IMR-90 (cell line): ENCODE measurements around the gene HIVEP3. TPM values are rescaled to one million over a fixed set of nuclear protein-coding genes. Genes with fewer than 3 reads are reported as not detected.

ENCODE experiments used
- ATAC-seq: fragments of 200-7000 bp; cut with Tn5 transposase; 2 replicates; pipeline ENCODE4 v1.9.1; 2020; ENCODE audit warnings: low read depth, mild to moderate bottlenecking, moderate library complexity
- BruUV-seq: library from RNA; stranded (reverse); fragments of 400-500 nt; replicated peaks from 2 replicates; lab custom pipeline; 2021; lab: Mats Ljungman, UMichigan
- CTCF ChIA-PET: fragments of 300-600 bp; formaldehyde crosslinking; extraction: SDS; loops from one replicate; lab custom pipeline; 2021; ENCODE audit warnings: antibody characterized with exemption; lab: Yijun Ruan, JAX
- POLR2A ChIA-PET: fragments of 300-600 bp; sonication (Branson Sonifier 250); formaldehyde crosslinking; loops from one replicate; lab custom pipeline; 2022; ENCODE audit warnings: antibody characterized with exemption; ENCODE audit not compliant: unreplicated experiment; lab: Charles Lee
- DNase-seq: peaks from one replicate; pipeline ENCODE4 v3.0.0; 2013
- H2AFZ ChIP-seq: replicated peaks from 2 replicates; pipeline ENCODE3; 2013; ENCODE audit warnings: low read length, mild to moderate bottlenecking; ENCODE audit not compliant: poor library complexity
- H2AK5ac ChIP-seq: 2 replicates; pipeline ENCODE4 v1.6.1; 2013; ENCODE audit warnings: low read depth, low read length, inconsistent platforms
- H2AK9ac ChIP-seq: replicated peaks from 2 replicates; pipeline ENCODE3; 2013; ENCODE audit warnings: mild to moderate bottlenecking, low read depth, low read length, moderate library complexity; ENCODE audit not compliant: poor library complexity
- H2BK120ac ChIP-seq: 2 replicates; pipeline ENCODE4 v1.6.1; 2013; ENCODE audit warnings: low read depth, low read length, inconsistent platforms
- H2BK15ac ChIP-seq: 3 replicates; pipeline ENCODE4 v1.6.1; 2013; ENCODE audit warnings: low read depth, low read length, inconsistent platforms
- H2BK20ac ChIP-seq: 2 replicates; pipeline ENCODE4 v1.6.1; 2013; ENCODE audit warnings: low read depth, mild to moderate bottlenecking, inconsistent platforms, low read length, moderate library complexity
- H2BK5ac ChIP-seq: 2 replicates; pipeline ENCODE4 v1.6.1; 2013; ENCODE audit warnings: mild to moderate bottlenecking, low read depth, low read length, inconsistent platforms; ENCODE audit not compliant: poor library complexity, severe bottlenecking
- H3K14ac ChIP-seq: replicated peaks from 2 replicates; pipeline ENCODE4 v1.6.1; 2013; ENCODE audit warnings: low read depth, low read length, inconsistent platforms
- H3K18ac ChIP-seq: 2 replicates; pipeline ENCODE4 v1.6.1; 2013; ENCODE audit warnings: low read depth, low read length, control low read depth
- H3K23ac ChIP-seq: 2 replicates; pipeline ENCODE4 v1.6.1; 2013; ENCODE audit warnings: low read depth, low read length, inconsistent platforms
- H3K27ac ChIP-seq: 2 replicates; pipeline ENCODE4 v1.5.1; 2013; ENCODE audit warnings: mild to moderate bottlenecking, control low read depth, low read length; ENCODE audit not compliant: insufficient read depth
- H3K27me3 ChIP-seq: 2 replicates; pipeline ENCODE4 v1.6.1; 2013; ENCODE audit warnings: low read length; ENCODE audit not compliant: control insufficient read depth, insufficient read depth
- H3K36me3 ChIP-seq: 2 replicates; pipeline ENCODE4 v1.6.1; 2013; ENCODE audit warnings: low read length, mixed read lengths; ENCODE audit not compliant: control insufficient read depth, insufficient read depth
- H3K4ac ChIP-seq: 2 replicates; pipeline ENCODE4 v1.6.1; 2013; ENCODE audit warnings: low read depth, low read length, inconsistent platforms
- H3K4me1 ChIP-seq: 2 replicates; pipeline ENCODE4 v1.6.1; 2013; ENCODE audit warnings: low read length, mixed read lengths; ENCODE audit not compliant: control insufficient read depth, insufficient read depth
- H3K4me2 ChIP-seq: 2 replicates; pipeline ENCODE4 v1.6.1; 2013; ENCODE audit warnings: low read depth, mild to moderate bottlenecking, control low read depth, low read length, moderate library complexity
- H3K4me3 ChIP-seq: 2 replicates; pipeline ENCODE4 v1.5.1; 2013; ENCODE audit warnings: low read depth, mild to moderate bottlenecking, control low read depth, low read length, moderate library complexity; ENCODE audit not compliant: insufficient read depth
- H3K56ac ChIP-seq: 2 replicates; pipeline ENCODE4 v1.6.1; 2013; ENCODE audit warnings: low read length, inconsistent platforms; ENCODE audit not compliant: insufficient read depth; ENCODE audit errors: extremely low read depth
- H3K79me1 ChIP-seq, 2 experiments: 2 replicates each; pipeline ENCODE4 v1.6.1; 2013; ENCODE audit warnings: low read length in 2 of 2, inconsistent platforms in 1 of 2, low read depth in 1 of 2
- H3K9ac ChIP-seq: 2 replicates; pipeline ENCODE4 v1.6.1; 2013; ENCODE audit warnings: low read depth, low read length, control low read depth
- H3K9me1 ChIP-seq: 2 replicates; pipeline ENCODE4 v1.6.1; 2013; ENCODE audit warnings: low read length, inconsistent platforms; ENCODE audit not compliant: insufficient read depth
- H3K9me3 ChIP-seq: 2 replicates; pipeline ENCODE4 v1.6.1; 2013; ENCODE audit warnings: low read length; ENCODE audit not compliant: control insufficient read depth, insufficient read depth
- H4K20me1 ChIP-seq: 2 replicates; pipeline ENCODE4 v1.6.1; 2013; ENCODE audit warnings: low read length, inconsistent platforms; ENCODE audit not compliant: insufficient read depth
- H4K5ac ChIP-seq: 2 replicates; pipeline ENCODE4 v1.6.1; 2013; ENCODE audit warnings: mild to moderate bottlenecking, low read depth, low read length, control low read depth
- H4K8ac ChIP-seq, 2 experiments: 2 replicates each; pipeline ENCODE4 v1.6.1; 2013; ENCODE audit warnings: low read depth in 2 of 2, low read length in 2 of 2, control low read depth in 1 of 2, inconsistent platforms in 1 of 2
- H4K91ac ChIP-seq: 2 replicates; pipeline ENCODE4 v1.6.1; 2013; ENCODE audit warnings: low read depth, low read length, inconsistent platforms; ENCODE audit not compliant: insufficient read depth
- BHLHE40 ChIP-seq: fragments of 150-350 bp; IDR thresholded peaks from 2 replicates; pipeline ENCODE4 v1.6.1; 2016; ENCODE audit warnings: mild to moderate bottlenecking, low read depth, low read length
- CEBPB ChIP-seq: IDR thresholded peaks from 2 replicates; pipeline ENCODE4 v1.6.1; 2012; ENCODE audit warnings: low read depth, low read length, improper control_type of control experiment
- CHD1 ChIP-seq: IDR thresholded peaks from 2 replicates; pipeline ENCODE4 v1.6.1; 2012; ENCODE audit warnings: low read depth, low read length, improper control_type of control experiment
- CTCF ChIP-seq: conservative IDR thresholded peaks from 2 replicates; pipeline ENCODE4 v1.5.1; 2012; ENCODE audit warnings: mild to moderate bottlenecking, low read depth, low read length, improper control_type of control experiment
- ELK1 ChIP-seq: fragments of 150-350 bp; IDR thresholded peaks from 2 replicates; pipeline ENCODE4 v1.6.1; 2016; ENCODE audit warnings: low read depth, mild to moderate bottlenecking, low read length, moderate library complexity, borderline replicate concordance
- FOS ChIP-seq: fragments of 150-350 bp; IDR thresholded peaks from 2 replicates; pipeline ENCODE4 v1.6.1; 2016; ENCODE audit warnings: low read depth, low read length
- MAFK ChIP-seq: IDR thresholded peaks from 2 replicates; pipeline ENCODE4 v1.6.1; 2012; ENCODE audit warnings: low read depth, low read length, improper control_type of control experiment
- MAZ ChIP-seq: IDR thresholded peaks from 2 replicates; pipeline ENCODE4 v1.6.1; 2012; ENCODE audit warnings: low read depth, mild to moderate bottlenecking, low read length, improper control_type of control experiment, moderate library complexity, borderline replicate concordance
- MXI1 ChIP-seq: IDR thresholded peaks from 2 replicates; pipeline ENCODE4 v1.6.1; 2012; ENCODE audit warnings: low read depth, mild to moderate bottlenecking, low read length, moderate library complexity, borderline replicate concordance
- NFE2L2 ChIP-seq: fragments of 150-350 bp; IDR thresholded peaks from 2 replicates; pipeline ENCODE4 v1.6.1; 2016; ENCODE audit warnings: low read depth, mild to moderate bottlenecking, low read length
- POLR2A ChIP-seq: IDR thresholded peaks from 2 replicates; pipeline ENCODE4 v1.6.1; 2012; ENCODE audit warnings: mild to moderate bottlenecking, low read depth, low read length
- RAD21 ChIP-seq: IDR thresholded peaks from 2 replicates; pipeline ENCODE4 v1.6.1; 2012; ENCODE audit warnings: low read length, improper control_type of control experiment
- RCOR1 ChIP-seq: IDR thresholded peaks from 2 replicates; pipeline ENCODE4 v1.6.1; 2012; ENCODE audit warnings: mild to moderate bottlenecking, low read length, improper control_type of control experiment; ENCODE audit not compliant: insufficient replicate concordance
- RFX5 ChIP-seq: IDR thresholded peaks from 2 replicates; pipeline ENCODE4 v1.8.0; 2012; ENCODE audit warnings: low read depth, mild to moderate bottlenecking, low read length, moderate library complexity
- SMC3 ChIP-seq: fragments of 150-350 bp; IDR thresholded peaks from 2 replicates; pipeline ENCODE4 v1.6.1; 2016; ENCODE audit warnings: low read depth, mild to moderate bottlenecking, antibody characterized with exemption, low read length, moderate library complexity
- USF2 ChIP-seq: fragments of 150-350 bp; IDR thresholded peaks from 2 replicates; pipeline ENCODE4 v1.6.1; 2017; ENCODE audit warnings: mild to moderate bottlenecking, antibody characterized with exemption, low read length, low read depth
- WGBS, 2 experiments: methylation state at CpG; one replicate each; pipeline versions ENCODE4 v1.1.5 to v1.1.7; 2013; ENCODE audit warnings: missing lambda C conversion rate in 2 of 2; ENCODE audit not compliant: insufficient read length in 1 of 2; ENCODE audit errors: extremely low coverage in 2 of 2; 5-methylcytosine and 5-hydroxymethylcytosine counted together
- dilution Hi-C: fragments of 300-500 bp; cut with HindIII; formaldehyde crosslinking; loops from one replicate; pipeline ENCODE4 v1.14.3; 2018; ENCODE audit warnings: low sequenced_read_pairs; ENCODE audit not compliant: unreplicated experiment
- in situ Hi-C: fragments of 300-500 bp; cut with MboI; formaldehyde crosslinking; loops from 3 replicates; pipeline ENCODE4 v1.14.3; 2019; ENCODE audit warnings: low sequenced_read_pairs, inconsistent platforms, mixed read lengths
- intact Hi-C: fragments of 100-400 bp; cut with micrococcal nuclease; formaldehyde crosslinking; loops from 2 replicates; pipeline ENCODE4 v1.10.0; 2022
- polyA plus RNA-seq, 3 experiments: library from polyadenylated mRNA; depleted of rRNA; stranded (reverse); fragments of >200 nt; gene quantifications; 2 replicates each; pipeline ENCODE4 v1.2.3, GENCODE V29; 2012; ENCODE audit warnings: low replicate concordance in 1 of 3
- total RNA-seq: library from RNA; depleted of rRNA; stranded (reverse); fragments of >200 nt; gene quantifications from 2 replicates; pipeline ENCODE4 v1.2.3, GENCODE V29; 2012

The HIVEP3 gene
- total and polyA plus RNA-seq, 2 of the 4 experiments (the other 2 are of a cell fraction) = 1.4 to 4.0 TPM

DNA sequence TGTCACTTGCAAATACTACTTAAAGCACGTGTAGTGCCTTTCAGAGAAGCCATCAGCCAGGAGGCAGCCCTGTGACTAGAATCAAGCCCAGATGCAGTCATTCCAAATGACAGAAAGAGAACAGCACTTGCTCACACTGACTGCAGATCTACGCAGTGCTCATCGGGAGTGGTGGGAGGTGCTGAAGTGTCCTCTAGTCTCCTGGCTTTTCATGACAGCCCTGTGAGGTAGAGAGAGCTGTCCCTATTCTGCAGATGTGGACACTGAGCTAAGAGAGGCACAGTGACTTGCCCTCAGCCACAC is 371.9 kb downstream of the HIVEP3 start:
- Histone ChIP-seq H3K9me3 (no peaks in the 10 kb centered on the region), H3K27ac (no peak overlapping the region), H3K18ac (no peak overlapping the region), H4K5ac (no peak overlapping the region), H3K36me3 (no peaks in the 10 kb centered on the region), H4K91ac (no peak overlapping the region), H3K9me1 (no peaks in the 10 kb centered on the region), H3K4me1 (no peaks in the 10 kb centered on the region), H2AK9ac (no peak overlapping the region), H3K79me1 (peaks cover 0 to 4% of the 10 kb centered on the region in 2 experiments; a peak in 1 of 4 replicates), H2BK20ac (no peak overlapping the region), H3K4ac (no peak overlapping the region), H2BK5ac (no peak overlapping the region), H3K23ac (no peak overlapping the region), H3K4me3 (no peak overlapping the region), H4K20me1 (no peaks in the 10 kb centered on the region), H3K9ac (no peak overlapping the region), H2BK15ac (no peak overlapping the region), H4K8ac (no peak overlapping the region), H2AK5ac (no peak overlapping the region), H2AFZ (no peak overlapping the region), H3K4me2 (no peak overlapping the region), H3K14ac (no peak overlapping the region), H3K27me3 (no peaks in the 10 kb centered on the region), H3K56ac (no peak overlapping the region), H2BK120ac (no peak overlapping the region)
- DNase-seq (no peak), ATAC-seq (no peak)
- TF ChIP-seq POLR2A (no peak), FOS (no peak), USF2 (no peak), MAFK (no peak), SMC3 (no peak), MAZ (no peak), NFE2L2 (no peak), ELK1 (no peak), RFX5 (no peak), CEBPB (no peak), RCOR1 (no peak), MXI1 (no peak), RAD21 (no peak), BHLHE40 (no peak), CHD1 (no peak), CTCF (no peak)
- POLR2A ChIA-PET = no interaction called here
- 50% methylated on average over 1 of the region's 3 CpGs; no CpG with 5 or more reads in 1 of the 2 experiments for WGBS, 2 experiments
- intact Hi-C loops (no loop called here), dilution Hi-C loops (no loop called here), in situ Hi-C loops (no loop called here)
- no TSS peak for BruUV-seq
- CTCF ChIA-PET = no interaction called here
